ENCODE results near the gene FILIP1. TPM values are rescaled to one million over a fixed set of nuclear protein-coding genes. Genes with fewer than 3 reads are reported as not detected.

The FILIP1 gene
- polyA plus RNA-seq, 1 donor: 7.5 TPM

- Histone ChIP-seq H3K9me3 (ENCODE audit: control insufficient read depth, low read depth, low read length) (no peaks in the 10 kb centered on the region), H3K36me3 (ENCODE audit: control insufficient read depth, insufficient read depth, low read length) (no peaks in the 10 kb centered on the region), H3K27ac (ENCODE audit: low read length) (no peak overlapping the region), H3K4me3 (ENCODE audit: low read length) (no peak overlapping the region), H3K27me3 (ENCODE audit: control insufficient read depth, insufficient read depth, low read length) (no peaks in the 10 kb centered on the region), H3K4me1 (ENCODE audit: control insufficient read depth, insufficient read depth, low read length) (no peaks in the 10 kb centered on the region)
- DNase-seq: no peak
These were observed 243.8 kb downstream of the FILIP1 start for GRCh38 chr6:75249837-75250236.

GRCh38 chr6:75246386-75246785 is 247.2 kb downstream of the FILIP1 start:
- H3K4me3 ChIP-seq (ENCODE audit: low read length): no peak overlapping the region
- no CpG with 5 or more reads among the region's 2 CpGs for WGBS (ENCODE audit: insufficient coverage, low lambda C conversion rate)

GRCh38 chr6:75244063-75244584 is 249.5 kb downstream of the FILIP1 start:
- peak overlapping the region; percentile 66 for H3K27ac ChIP-seq (ENCODE audit: low read length)
- peaks cover 3% of the 10 kb centered on the region for H3K4me1 ChIP-seq (ENCODE audit: control insufficient read depth, insufficient read depth, low read length)
- H3K36me3 ChIP-seq (ENCODE audit: control insufficient read depth, insufficient read depth, low read length): peaks cover 10% of the 10 kb centered on the region
- no peaks in the 10 kb centered on the region for H3K27me3 ChIP-seq (ENCODE audit: control insufficient read depth, insufficient read depth, low read length)
- no peaks in the 10 kb centered on the region for H3K9me3 ChIP-seq (ENCODE audit: control insufficient read depth, low read depth, low read length)
- WGBS (ENCODE audit: insufficient coverage, low lambda C conversion rate): 40% methylated on average over 2 of the region's 15 CpGs
- no peak for DNase-seq
- peak overlapping the region; percentile 54 for H3K4me3 ChIP-seq (ENCODE audit: low read length)

More at GRCh38 chr6:75246386-75246785, 247.2 kb downstream of the FILIP1 start:
- peaks cover 3% of the 10 kb centered on the region for H3K4me1 ChIP-seq (ENCODE audit: control insufficient read depth, insufficient read depth, low read length)
- no peak overlapping the region for H3K27ac ChIP-seq (ENCODE audit: low read length)
- no peaks in the 10 kb centered on the region for H3K9me3 ChIP-seq (ENCODE audit: control insufficient read depth, low read depth, low read length)
- no peaks in the 10 kb centered on the region for H3K27me3 ChIP-seq (ENCODE audit: control insufficient read depth, insufficient read depth, low read length)
- no peak for DNase-seq
- H3K36me3 ChIP-seq (ENCODE audit: control insufficient read depth, insufficient read depth, low read length): no peaks in the 10 kb centered on the region

- DNase-seq: peak; percentile 96 to 98
These were observed 250.1 kb downstream of the FILIP1 start, which contains the start of gene COX7A2 for GRCh38 chr6:75243333-75244062. Gene COX7A2, minus strand, starts transcription at chr6:75243801. Its CDS starts 67 bp downstream, at chr6:75243734.

More at GRCh38 chr6:75243333-75244062, 250.1 kb downstream of the FILIP1 start, which contains the start of gene COX7A2:
- Histone ChIP-seq H3K27me3 (ENCODE audit: control insufficient read depth, insufficient read depth, low read length) (no peaks in the 10 kb centered on the region), H3K36me3 (ENCODE audit: control insufficient read depth, insufficient read depth, low read length) (peaks cover 16% of the 10 kb centered on the region), H3K4me3 (ENCODE audit: low read length) (peak within 1 kb of the TSS; percentile 54), H3K9me3 (ENCODE audit: control insufficient read depth, low read depth, low read length) (no peaks in the 10 kb centered on the region), H3K4me1 (ENCODE audit: control insufficient read depth, insufficient read depth, low read length) (peaks cover 3% of the 10 kb centered on the region), H3K27ac (ENCODE audit: low read length) (peak within 1 kb of the TSS; percentile 66)
- WGBS (ENCODE audit: insufficient coverage, low lambda C conversion rate): no CpG with 5 or more reads among the region's 36 CpGs

Other genes starting within 250 kb of the FILIP1 start
- gene COX7A2, start 250.0 kb downstream of the FILIP1 start, polyA plus RNA-seq: 241 TPM
- gene TMEM30A, start 209.0 kb downstream of the FILIP1 start, polyA plus RNA-seq: 75.2 TPM
- gene SENP6, start 108.1 kb upstream of the FILIP1 start, polyA plus RNA-seq: 93.0 TPM

Data from large intestine (tissue), 3 donors.